Neural crest cell (in vitro differentiated cells): ENCODE data around the gene SP5. TPM values are rescaled to one million over a fixed set of nuclear protein-coding genes. Genes with fewer than 3 reads are reported as not detected.

ENCODE experiments used
- DNase-seq: peaks from one replicate; pipeline ENCODE4 v3.0.0; 2021; ENCODE audit warnings: low read depth, mixed read lengths, low spot score
- H3K27ac Mint-ChIP-seq: one replicate; pipeline ENCODE4 v1.8.0; 2021; ENCODE audit warnings: mild to moderate bottlenecking, mixed read lengths; ENCODE audit not compliant: unreplicated experiment
- H3K27me3 Mint-ChIP-seq: 2 replicates; pipeline ENCODE4 v1.8.0; 2021; ENCODE audit warnings: low read depth, mild to moderate bottlenecking, mixed read lengths
- H3K36me3 Mint-ChIP-seq: 2 replicates; pipeline ENCODE4 v1.8.0; 2021; ENCODE audit warnings: low read depth, mild to moderate bottlenecking, mixed read lengths
- H3K4me1 Mint-ChIP-seq: 2 replicates; pipeline ENCODE4 v1.8.0; 2021; ENCODE audit warnings: mixed read lengths
- H3K4me3 Mint-ChIP-seq: one replicate; pipeline ENCODE4 v1.8.0; 2021; ENCODE audit warnings: mild to moderate bottlenecking, mixed read lengths
- H3K9me3 Mint-ChIP-seq: 2 replicates; pipeline ENCODE4 v1.8.0; 2021; ENCODE audit warnings: mixed read lengths
- total RNA-seq: library from RNA; stranded (reverse); gene quantifications from 2 replicates; pipeline ENCODE4 v1.2.1, GENCODE V29; 2021
- TF ChIP-seq, protein P1 (sequence below): fragments of 200-600 bp; sonication (generic); conservative IDR thresholded peaks from 2 replicates; pipeline ENCODE4 v1.5.0; 2021; ENCODE audit warnings: antibody characterized with exemption, mild to moderate bottlenecking

SP5 gene
- total RNA-seq, 1 donor from 2014 or later: 6.4 TPM

DNA sequence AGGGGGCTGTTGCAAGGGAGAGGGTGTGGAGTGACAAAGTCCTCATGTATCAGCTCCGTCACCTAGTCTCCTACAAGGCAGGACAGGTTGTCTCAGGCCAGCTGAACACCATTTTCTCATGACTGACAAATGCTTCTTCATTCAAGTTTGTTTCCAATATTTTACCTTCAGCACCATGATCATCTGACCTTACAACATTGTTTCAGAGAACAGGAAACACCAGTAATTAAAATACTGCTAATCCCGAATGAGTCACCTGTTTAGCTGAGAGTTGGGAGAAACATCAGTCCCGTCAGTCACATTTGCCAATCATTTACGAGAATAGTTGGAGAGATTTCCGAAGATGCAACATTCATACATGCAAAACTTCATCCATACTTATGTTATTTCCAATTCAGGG lies 25.7 kb upstream of the SP5 start:
- no peaks in the 10 kb centered on the region for H3K36me3 Mint-ChIP-seq
- H3K27me3 Mint-ChIP-seq: no peaks in the 10 kb centered on the region
- H3K4me1 Mint-ChIP-seq: peaks cover 4% of the 10 kb centered on the region
- no peak overlapping the region for H3K4me3 Mint-ChIP-seq
- DNase-seq: no peak
- H3K27ac Mint-ChIP-seq: no peak overlapping the region
- TF ChIP-seq, protein P1, sequence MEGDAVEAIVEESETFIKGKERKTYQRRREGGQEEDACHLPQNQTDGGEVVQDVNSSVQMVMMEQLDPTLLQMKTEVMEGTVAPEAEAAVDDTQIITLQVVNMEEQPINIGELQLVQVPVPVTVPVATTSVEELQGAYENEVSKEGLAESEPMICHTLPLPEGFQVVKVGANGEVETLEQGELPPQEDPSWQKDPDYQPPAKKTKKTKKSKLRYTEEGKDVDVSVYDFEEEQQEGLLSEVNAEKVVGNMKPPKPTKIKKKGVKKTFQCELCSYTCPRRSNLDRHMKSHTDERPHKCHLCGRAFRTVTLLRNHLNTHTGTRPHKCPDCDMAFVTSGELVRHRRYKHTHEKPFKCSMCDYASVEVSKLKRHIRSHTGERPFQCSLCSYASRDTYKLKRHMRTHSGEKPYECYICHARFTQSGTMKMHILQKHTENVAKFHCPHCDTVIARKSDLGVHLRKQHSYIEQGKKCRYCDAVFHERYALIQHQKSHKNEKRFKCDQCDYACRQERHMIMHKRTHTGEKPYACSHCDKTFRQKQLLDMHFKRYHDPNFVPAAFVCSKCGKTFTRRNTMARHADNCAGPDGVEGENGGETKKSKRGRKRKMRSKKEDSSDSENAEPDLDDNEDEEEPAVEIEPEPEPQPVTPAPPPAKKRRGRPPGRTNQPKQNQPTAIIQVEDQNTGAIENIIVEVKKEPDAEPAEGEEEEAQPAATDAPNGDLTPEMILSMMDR: no peak
- no peaks in the 10 kb centered on the region for H3K9me3 Mint-ChIP-seq

DNA sequence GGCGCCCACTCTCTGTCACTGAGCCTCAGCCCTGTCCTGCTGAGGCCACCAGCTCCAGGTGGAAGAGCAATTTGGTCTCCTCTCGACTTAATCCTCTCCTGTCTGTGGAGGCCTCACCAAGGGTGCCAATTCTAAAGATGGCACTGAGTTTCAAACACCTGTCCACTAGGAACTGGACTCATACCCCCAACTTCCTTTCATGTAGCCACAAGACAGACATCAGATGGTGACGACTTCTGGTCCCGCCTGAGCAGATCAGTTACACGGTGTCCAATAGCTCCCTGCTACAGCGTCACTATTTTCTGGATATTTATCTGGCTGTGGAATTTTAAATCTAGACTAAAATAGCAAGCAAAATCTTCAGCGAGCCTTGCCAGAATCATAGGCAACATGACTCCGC lies 24.5 kb upstream of the SP5 start:
- Mint-ChIP-seq H3K27ac (no peak overlapping the region), H3K27me3 (no peaks in the 10 kb centered on the region), H3K4me1 (peaks cover 13% of the 10 kb centered on the region), H3K9me3 (no peaks in the 10 kb centered on the region), H3K36me3 (no peaks in the 10 kb centered on the region), H3K4me3 (no peak overlapping the region)
- TF ChIP-seq, protein P1: no peak
- DNase-seq: no peak

DNA sequence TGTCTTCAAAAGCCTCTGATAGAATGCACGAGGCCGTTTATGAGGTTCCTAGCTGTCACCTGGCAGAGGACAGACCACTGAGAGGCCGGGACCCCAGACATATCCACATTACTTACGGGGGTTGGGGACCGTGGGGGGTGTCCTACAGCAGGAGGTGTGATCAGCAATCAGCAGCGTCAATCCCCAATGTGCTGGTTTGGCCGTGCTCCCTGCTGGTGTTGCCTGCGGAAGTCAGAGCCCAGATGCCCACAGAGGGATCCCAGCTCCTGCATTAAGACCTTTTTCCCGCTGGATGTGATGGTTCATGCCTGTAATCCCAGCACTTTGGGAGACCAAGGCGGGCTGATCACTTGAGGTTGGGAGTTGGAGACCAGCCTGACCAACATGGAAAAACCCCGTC lies 20.8 kb upstream of the SP5 start:
- H3K4me3 Mint-ChIP-seq: no peak overlapping the region
- TF ChIP-seq, protein P1: no peak
- H3K9me3 Mint-ChIP-seq: no peaks in the 10 kb centered on the region

DNA sequence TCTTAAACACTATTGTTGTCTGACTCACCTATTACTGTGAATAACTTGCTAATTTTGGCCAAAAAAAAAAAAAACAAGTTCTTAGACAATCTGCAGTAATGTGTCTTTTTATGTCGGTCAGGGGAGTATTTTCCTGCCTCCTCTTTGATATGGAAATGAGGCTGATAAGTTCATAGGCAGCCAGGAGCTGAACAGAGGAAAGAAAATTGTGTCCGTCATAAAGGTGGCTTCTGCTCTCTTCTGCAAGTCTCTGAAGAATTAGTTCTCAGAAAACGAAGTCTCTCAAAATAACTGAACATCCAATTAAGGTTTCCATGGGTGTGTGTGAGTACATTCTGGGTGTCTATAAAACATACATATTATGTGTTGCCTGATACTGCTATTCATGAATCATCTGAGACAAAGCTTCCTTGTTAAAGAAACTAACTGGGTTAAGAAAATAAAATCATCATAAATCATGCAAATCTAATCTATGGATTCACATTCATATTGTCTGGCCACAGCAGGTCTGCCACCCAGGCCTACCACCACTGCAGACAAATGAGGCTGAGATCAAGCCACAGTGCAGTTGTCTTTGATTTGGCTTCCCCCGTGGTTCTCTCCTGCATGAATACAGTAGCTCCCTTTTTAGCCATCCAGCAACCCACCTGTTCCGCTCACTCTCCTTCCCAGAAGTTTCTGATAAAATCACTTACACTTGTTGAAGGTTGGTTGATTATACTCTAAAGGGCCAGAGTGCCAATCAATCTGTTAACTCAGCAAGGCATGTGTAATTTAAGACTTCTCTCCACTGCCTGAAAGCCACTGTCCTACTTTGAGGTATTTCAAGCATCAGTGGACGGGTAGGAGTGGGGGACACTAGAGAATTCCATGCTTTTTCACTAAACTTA lies 19.4 kb upstream of the SP5 start:
- TF ChIP-seq, protein P1: no peak
- Mint-ChIP-seq H3K4me3 (no peak overlapping the region), H3K27ac (no peak overlapping the region), H3K4me1 (peaks cover 22% of the 10 kb centered on the region), H3K9me3 (no peaks in the 10 kb centered on the region), H3K27me3 (peaks cover 9% of the 10 kb centered on the region), H3K36me3 (no peaks in the 10 kb centered on the region)
- no peak for DNase-seq

More for the DNA sequence above, 20.8 kb upstream of the SP5 start:
- peaks cover 9% of the 10 kb centered on the region for H3K27me3 Mint-ChIP-seq
- H3K4me1 Mint-ChIP-seq: peaks cover 22% of the 10 kb centered on the region
- no peak for DNase-seq
- no peak overlapping the region for H3K27ac Mint-ChIP-seq
- no peaks in the 10 kb centered on the region for H3K36me3 Mint-ChIP-seq

DNA sequence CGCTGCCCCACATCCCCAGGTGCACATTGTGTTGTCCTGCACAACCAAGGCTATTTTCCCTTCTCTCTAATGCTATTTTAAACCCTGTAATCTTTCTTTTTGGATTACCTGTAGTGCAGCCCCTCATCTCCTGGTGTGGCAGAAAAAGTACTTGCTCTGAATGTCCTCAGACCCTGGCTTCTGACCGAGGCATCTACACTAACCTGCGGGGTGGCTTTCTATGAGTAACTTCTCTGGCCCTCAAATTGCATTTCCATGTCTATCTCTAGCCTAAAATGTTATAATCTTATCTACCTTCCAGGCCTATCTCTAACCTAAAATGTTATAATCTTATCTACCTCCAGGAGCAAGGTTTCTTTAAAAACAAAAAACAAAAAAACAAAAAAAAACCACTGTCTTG lies 18.2 kb upstream of the SP5 start:
- Mint-ChIP-seq H3K27me3 (peaks cover 9% of the 10 kb centered on the region), H3K36me3 (no peaks in the 10 kb centered on the region), H3K9me3 (no peaks in the 10 kb centered on the region), H3K27ac (no peak overlapping the region), H3K4me3 (no peak overlapping the region), H3K4me1 (peaks cover 18% of the 10 kb centered on the region)
- no peak for DNase-seq
- TF ChIP-seq, protein P1: no peak
